GM19193 (cell line): ENCODE data around the gene TRIM27.

Source experiments
- POLR2A ChIP-seq: IDR thresholded peaks from 4 replicates; pipeline ENCODE4 v1.6.1; 2011; ENCODE audit not compliant: insufficient read depth, insufficient read length; ENCODE audit errors: extremely low read depth

The TRIM27 gene

DNA sequence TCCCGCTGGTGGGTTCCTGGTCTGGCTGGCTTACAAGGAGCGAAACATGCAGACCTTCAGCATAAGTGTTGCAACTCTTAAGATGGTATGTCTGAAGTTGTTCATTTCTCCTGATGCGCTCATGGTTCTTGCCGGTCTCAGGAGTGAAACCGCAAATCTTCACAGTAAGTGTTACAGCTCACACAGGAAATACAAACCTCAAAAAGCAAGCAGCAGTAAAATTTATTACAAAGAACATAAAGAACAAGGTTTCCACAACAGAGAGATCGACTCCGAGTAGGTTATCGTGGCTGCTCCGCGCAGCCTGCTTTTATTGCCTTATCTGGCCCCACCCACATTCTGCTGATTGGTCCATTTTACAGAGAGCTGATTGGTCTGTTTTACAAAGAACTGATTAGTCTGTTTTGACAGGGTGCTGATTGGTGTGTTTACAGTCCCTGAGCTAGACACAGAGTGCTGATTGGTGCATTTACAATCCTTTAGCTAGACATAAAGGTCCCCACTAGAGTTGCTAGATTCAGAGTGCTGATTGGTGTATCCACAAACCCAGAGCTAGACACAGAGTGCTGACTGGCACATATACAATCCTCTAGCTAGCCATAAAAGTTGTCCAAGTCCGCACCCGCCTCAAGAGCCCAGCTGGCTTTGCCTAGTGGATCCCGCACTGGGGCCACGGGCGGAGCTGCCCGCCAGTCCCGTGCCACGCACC is 39.2 kb downstream of the TRIM27 start:
- no peak for TF ChIP-seq POLR2A

- TF ChIP-seq POLR2A, result no peak
These were observed 42.6 kb downstream of the TRIM27 start for GRCh38 chr6:28880894-28881780.

GRCh38 chr6:28880519-28880893 is 43.3 kb downstream of the TRIM27 start:
- no peak for TF ChIP-seq POLR2A

- no peak for TF ChIP-seq POLR2A
These were observed 47.1 kb downstream of the TRIM27 start for GRCh38 chr6:28876710-28877109.

GRCh38 chr6:28875191-28875747 is 48.5 kb downstream of the TRIM27 start:
- TF ChIP-seq POLR2A, result no peak

- no peak for TF ChIP-seq POLR2A
These were observed 52.2 kb downstream of the TRIM27 start for GRCh38 chr6:28871335-28872156.

- no peak for TF ChIP-seq POLR2A
These were observed 54.9 kb downstream of the TRIM27 start for GRCh38 chr6:28868873-28869272.

DNA sequence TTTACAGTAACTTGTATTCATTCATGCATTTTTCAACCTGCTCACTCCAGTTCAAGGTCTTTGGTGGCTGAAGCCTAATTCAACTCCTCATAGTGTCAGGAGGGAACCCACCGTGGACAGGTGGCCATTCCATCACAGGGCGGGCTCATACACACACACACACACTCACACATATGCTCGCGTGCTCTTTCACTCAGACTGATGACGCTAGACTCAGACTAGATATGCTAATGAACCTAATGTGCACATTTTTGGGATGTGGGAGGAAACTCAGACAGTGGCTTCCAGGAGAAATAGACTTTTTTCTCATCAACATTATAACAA is 56.7 kb downstream of the TRIM27 start:
- TF ChIP-seq POLR2A, result no peak

GRCh38 chr6:28866205-28867085 is 57.3 kb downstream of the TRIM27 start:
- peak; percentile 28 for TF ChIP-seq POLR2A

GRCh38 chr6:28865401-28866204 is 58.2 kb downstream of the TRIM27 start:
- TF ChIP-seq POLR2A, result no peak

DNA sequence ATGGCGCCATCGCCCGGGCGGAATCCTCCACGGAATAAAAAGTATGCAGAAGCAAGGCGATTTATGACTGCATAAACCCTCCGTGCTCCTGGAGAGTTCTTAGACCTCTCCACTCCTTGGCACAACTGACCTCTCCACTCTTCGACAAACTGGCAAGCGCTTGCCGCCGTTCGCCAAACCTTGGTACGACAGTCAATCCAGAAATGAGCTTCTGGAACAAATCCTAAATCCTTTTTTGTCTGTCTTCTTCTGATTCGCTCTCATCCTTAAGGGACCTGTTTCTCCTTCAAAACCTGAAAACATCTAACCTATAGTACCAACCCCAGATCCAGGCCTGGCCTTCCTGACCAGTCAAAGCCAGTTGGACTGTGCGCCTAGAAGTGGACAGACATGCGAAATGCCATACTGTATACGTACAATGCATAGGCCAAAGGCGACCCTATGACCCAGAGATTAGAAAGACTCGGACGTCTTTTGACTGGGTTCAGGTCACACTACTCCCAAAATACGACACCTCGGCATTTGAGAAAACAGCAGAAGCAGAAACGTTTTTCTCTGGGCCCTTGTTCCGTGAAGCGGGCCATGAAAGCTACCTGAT is 59.4 kb downstream of the TRIM27 start:
- TF ChIP-seq POLR2A, result no peak

DNA sequence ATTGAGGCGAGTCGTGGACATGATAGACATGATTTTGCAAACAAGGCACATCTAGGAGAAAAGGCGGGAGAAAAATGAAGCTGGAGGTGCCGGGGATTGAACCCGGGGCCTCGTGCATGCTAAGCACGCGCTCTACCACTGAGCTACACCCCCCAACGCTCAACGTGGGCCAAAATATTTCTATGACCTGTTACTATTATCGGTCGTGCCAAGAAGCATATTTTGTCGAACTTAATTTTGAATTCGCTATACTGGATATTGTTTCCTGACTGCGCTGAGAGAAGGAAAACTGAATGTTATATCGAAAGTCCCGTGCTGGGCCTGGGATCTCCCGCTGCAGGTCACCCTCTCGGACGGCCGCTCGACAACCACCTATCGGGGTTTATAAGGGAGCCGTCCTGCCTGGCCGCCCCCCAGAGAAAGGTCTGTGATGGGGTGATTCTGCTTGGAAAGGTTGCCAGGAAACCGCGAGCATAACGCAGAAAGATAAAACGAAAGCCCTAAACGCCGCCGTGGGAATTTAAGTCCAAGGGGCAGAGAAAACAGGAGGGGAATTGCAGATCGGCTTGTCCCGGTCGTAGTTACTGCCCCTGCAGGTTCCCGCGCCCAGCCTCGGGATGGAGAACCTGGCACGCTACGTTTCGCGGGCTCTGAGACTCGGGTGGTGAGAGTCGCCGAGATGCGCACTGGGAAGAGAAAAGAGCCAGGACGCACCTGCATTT is 60.0 kb downstream of the TRIM27 start:
- TF ChIP-seq POLR2A, result no peak
